HG03354 (cell line): ENCODE measurements around the gene KPNA6.

ENCODE experiments used
- ATAC-seq: cut with Tn5 transposase; IDR thresholded peaks from one replicate; pipeline ENCODE4 v1.9.1; 2021; ENCODE audit warnings: mild to moderate bottlenecking; ENCODE audit not compliant: unreplicated experiment, poor library complexity, severe bottlenecking

Gene KPNA6

DNA sequence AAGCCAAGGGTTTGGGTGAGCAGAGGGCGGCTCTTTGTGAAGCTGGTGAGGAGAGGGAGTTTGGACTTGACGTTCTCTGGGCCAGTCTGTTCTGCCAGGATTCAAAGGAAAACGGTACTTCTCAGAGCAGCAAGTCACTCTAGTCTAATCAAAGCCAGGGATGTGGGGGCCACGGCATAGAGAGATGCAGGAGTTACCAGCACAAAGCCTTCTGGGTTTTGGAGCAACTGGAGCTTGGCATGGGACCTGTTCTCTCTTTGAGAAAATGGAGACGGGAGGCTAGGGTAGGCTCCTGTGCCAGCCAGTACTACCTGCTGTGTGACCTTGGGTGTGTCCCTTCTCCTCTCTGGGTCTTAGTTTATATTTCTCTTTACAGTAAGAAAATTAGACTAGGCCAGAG lies 73.7 kb downstream of the KPNA6 start:
- no peak for ATAC-seq

DNA sequence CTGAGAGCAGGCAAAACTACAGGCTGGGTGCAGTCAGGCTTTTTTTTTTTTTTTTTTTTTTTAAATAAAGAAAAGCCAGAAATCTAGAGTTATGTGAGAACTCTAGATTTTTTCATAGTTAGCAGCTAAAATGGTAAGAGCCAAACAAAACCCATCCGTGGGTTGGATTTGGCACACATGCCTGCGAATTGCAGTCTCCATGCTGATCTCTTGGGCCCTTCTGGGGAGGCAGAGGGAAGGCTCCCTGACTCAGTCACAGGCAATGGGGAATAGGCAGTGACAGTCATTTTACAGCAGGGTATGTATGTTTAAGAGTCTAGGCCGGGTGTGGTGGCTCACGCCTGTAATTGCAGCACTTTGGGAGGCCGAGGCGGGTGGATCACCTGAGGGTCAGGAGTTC lies 74.2 kb downstream of the KPNA6 start:
- ATAC-seq: no peak

DNA sequence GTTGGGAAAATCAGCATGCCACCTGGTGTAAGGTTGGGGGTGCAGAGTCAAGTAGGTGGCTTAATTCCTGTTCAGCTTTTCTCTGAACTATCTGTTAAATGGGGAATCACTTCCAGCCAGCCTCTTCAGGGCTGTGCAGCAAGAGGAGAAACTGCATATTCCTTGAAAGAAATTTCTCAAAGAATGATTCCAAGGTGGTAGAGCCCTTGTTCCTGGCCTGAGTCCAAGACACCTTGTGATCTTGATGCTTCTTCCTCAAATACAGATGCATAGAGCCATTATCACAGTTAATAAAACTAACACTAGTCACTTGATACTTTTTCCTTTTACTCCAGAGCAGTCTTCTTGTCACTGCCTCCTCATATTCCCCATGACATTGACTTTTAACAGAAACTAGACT lies 76.8 kb downstream of the KPNA6 start:
- ATAC-seq: no peak

DNA sequence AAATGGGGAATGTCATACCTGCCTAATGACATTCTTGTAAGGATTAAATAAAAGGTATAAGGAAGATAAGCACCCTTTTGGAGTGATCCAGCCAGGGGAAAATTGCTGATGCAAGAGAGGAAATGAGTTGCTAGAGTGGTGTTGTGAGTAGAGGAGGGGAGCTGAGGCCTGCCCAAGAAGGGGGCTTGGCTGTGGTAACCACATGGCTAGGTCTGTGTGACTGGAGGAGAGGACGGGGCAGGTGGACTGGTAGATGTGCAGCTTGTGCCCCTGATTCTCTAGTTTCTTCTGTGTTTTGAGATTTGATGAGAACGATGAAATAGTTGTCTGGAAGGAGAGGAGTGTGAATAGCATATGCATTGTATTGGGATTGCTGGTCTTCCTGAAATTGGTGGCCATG lies 78.2 kb downstream of the KPNA6 start:
- no peak for ATAC-seq

DNA sequence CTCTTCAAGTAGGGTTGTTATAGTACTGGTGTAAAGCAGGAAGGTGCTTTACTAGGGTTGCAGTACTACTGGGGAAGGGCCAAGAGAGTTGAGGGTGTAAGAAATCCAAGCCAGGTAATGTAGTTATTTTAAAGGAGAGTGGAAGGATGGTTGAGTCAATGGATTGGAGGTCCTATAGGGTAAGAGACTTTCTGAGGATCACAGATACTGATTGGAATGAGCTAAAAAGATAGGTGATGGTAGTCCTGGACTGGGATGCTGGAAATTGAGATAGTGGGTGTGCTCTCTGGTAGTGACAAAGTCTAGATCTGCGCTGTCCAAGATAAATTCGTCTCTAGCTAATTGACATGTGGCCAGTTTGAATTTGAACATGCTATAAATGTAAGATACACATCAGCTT lies 78.6 kb downstream of the KPNA6 start:
- no peak for ATAC-seq

DNA sequence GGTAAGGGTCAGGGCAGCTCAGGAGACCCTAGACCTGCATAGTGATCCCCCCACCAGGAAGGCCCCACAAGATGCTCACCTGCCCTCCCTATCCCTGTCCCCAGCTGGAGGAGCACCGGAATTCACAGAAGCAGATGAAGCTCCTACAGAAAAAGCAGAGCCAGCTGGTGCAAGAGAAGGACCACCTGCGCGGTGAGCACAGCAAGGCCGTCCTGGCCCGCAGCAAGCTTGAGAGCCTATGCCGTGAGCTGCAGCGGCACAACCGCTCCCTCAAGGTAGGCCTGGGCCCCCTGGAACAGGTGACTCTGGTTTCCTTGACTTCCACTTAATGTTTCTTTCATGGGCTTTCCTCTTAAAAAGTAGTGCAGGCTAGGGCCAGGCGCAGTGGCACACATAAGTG lies 80.0 kb downstream of the KPNA6 start:
- no peak for ATAC-seq

DNA sequence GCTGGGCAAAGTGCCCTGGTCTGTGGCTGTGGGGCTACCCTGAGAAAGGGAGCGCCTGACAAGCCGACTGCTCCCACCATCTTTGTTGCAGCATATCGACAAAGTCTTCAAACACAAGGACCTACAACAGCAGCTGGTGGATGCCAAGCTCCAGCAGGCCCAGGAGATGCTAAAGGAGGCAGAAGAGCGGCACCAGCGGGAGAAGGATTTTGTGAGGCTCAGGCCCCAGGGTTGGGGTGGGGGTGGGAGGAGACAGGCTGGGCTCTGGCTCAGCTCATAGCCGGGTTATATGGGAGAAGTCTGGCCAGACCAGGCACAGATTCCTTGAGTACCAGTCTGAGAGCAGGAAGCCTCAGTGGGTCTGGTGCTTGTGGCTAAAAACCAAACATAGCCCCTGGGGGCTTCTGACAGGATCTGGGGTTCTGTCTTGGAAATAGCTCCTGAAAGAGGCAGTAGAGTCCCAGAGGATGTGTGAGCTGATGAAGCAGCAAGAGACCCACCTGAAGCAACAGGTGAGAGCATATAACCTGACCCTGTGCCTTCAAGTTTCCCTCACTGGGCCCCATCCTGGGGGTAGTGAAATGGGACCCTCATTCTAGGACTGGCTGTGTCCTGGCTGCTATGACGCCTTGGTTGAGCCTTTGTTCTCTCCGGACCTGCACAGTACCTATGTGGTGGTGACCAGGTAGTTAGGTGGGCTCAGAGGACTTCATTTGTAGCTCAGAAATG lies 84.5 kb downstream of the KPNA6 start:
- ATAC-seq: no peak

DNA sequence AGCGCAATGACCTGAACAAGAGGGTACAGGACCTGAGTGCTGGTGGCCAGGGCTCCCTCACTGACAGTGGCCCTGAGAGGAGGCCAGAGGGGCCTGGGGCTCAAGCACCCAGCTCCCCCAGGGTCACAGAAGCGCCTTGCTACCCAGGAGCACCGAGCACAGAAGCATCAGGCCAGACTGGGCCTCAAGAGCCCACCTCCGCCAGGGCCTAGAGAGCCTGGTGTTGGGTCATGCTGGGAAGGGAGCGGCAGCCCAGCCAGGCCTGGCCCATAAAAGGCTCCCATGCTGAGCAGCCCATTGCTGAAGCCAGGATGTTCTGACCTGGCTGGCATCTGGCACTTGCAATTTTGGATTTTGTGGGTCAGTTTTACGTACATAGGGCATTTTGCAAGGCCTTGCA lies 87.1 kb downstream of the KPNA6 start:
- no peak for ATAC-seq

DNA sequence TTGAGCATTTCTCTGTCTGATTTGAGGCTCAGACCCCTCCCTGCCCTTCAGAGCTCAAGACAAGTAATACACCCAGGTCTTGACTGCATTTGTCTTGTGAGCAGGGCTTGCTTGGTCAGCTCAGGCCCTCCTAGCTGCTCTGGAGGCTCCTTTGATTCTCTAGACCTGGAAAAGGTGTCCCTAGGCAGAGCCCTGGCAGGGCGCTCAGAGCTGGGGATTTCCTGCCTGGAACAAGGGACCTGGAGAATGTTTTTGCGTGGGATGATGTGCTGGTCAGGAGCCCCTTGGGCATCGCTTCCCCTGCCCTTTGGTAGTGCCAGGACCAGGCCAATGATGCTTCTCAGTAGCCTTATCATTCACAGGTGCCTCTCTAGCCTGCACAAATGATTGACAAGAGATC lies 87.7 kb downstream of the KPNA6 start:
- ATAC-seq: no peak

DNA sequence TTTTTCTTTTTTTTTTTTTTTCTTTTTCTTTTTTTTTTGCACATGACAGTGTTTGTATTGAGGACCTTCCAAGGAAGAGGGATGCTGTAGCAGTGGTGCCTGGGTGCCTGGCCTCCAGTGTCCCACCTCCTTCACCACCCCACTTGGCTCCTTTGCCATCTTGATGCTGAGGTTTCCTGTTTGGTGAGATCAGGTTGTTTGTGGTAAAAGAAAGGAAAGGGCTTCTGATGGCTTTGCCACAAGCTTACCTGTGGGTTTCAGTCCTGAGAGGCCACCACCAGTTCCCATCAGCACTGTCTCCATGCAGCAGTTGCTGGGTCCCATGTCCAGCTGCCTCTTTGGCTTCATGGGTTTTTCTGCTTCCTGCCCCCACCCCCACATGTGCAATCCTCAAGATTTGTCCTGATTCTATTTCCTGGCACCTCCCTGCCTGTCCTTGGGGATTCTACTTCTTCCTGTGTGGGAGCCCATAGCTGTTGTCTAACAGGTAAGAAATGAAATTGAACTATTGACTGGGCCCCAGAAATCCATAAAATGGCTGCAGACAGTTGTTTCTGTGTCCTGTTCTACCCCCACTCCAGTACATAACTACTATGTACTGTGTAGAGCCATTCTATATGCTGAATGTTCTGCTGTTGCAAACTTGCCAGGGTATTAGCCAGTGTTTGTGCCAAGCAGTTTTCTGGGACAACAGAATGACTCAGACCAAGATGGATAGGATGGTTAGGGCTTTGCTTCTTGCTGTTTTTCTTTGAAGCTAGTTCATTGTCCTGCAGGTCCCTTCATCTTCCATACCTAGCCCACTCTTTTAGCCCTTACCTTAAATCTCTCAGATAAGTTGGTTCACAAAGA lies 88.3 kb downstream of the KPNA6 start:
- no peak for ATAC-seq

DNA sequence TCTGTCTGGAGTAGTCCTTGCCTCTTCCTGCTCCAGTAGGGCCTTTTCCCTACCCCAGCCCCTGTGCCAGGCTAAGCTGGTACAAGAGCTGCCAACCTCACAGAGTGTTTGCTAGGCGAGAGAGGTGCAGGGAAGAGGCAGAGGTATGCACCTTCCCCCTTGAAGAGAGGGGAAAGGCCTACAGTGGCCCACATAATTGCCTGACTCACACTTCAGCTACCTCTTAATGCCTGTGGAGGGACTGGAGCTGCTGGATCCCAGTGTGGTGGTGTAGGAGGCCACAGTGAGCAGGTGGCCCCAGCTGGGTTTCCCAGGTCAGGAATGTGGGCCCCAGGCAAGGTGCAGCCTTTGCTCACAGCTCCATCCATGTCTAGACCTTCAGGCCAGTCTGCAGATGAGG lies 89.2 kb downstream of the KPNA6 start:
- no peak for ATAC-seq

DNA sequence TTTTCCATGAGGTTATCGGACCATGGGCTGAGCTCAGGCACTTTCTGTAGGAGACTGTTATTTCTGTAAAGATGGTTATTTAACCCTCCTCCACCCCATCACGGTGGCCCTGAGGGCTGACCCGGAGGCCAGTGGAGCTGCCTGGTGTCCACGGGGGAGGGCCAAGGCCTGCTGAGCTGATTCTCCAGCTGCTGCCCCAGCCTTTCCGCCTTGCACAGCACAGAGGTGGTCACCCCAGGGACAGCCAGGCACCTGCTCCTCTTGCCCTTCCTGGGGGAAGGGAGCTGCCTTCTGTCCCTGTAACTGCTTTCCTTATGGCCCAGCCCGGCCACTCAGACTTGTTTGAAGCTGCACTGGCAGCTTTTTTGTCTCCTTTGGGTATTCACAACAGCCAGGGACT lies 90.0 kb downstream of the KPNA6 start:
- no peak for ATAC-seq

DNA sequence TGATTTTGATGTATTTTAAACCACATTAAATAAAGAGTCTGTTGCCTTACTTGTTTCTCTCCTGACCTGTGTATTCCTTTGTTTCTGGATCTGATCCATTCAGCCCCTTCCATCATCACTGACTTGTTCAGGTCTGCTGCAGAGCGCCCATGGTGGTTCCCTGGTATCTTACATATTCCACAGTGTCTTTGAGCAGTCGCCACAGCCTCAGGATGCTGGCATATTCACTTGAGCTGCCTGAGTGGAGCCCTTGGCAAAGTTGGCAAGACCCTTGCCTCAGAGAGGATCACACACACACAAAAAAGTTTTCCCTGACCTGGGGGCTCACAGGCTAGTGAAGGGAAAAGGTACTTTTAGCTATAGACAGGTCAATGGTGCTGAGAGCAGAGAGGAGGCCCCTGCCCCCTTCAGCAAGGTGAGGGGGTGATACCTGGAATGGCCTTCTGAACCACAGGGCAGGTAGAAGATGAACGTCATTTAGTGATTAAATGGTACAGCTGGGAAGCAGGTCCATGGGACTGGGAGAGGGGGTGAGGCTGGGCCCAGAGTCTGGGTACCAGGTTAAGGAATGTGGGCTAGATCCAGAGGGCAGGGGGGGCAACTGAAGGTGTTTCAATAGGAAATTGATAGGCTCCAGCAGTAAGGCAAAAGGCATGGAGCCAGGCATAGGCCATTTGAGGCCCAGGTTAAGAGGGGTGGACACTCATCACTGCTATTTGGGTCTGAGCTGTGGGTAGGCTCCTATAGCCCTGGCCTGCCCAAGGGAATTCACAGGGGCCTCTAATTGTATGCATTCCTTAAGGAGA lies 90.6 kb downstream of the KPNA6 start:
- ATAC-seq: no peak

DNA sequence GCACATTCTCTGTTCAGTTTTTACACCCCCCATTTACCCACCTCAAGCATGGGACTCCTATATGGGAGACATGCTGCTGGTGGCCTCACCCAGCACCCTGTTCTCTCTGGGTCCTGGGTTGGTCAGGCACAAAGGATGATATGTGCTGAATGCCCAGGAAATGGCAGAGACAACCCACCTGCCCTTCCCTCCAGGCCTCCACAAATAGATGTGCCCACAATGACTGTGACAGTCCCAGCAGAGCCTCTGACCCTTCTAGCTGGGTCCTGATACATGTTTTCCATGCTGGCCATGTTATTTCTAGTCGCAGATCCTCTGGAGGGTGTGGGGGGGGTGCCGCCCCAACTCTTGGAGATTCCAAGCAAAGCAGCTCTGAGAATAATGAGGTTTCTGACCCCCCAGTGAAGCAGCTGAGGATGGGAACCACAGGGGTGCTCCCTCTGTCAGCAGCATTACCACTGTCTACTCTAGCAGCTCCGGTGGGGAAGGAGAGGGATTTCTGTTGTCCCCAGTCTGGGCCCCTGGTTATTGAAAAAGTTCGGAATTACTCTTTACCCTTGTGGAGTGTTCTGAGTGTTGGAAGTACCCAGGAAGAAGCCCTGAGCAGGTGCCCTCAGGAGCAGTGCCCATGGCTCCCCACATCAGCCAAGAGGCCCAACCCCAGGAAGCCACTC lies 91.3 kb downstream of the KPNA6 start:
- ATAC-seq: no peak

DNA sequence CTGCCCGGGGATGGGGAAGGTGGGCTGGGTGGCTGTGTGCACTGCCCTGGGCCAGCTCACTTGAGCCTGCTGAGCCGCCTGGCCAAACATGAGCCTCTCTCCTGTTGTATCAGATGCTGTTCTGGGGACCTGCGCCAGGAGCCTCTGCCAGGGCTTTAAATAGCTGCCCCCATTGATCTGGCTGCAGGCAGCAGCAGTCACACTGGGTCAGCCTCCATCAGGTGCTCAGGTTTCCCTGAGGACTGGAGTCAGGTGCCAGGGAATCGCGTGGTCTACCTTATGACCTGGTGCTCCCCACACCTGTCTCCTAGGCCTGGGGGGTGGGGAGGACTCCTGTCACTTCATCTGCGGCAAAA lies 91.8 kb downstream of the KPNA6 start:
- ATAC-seq: no peak

DNA sequence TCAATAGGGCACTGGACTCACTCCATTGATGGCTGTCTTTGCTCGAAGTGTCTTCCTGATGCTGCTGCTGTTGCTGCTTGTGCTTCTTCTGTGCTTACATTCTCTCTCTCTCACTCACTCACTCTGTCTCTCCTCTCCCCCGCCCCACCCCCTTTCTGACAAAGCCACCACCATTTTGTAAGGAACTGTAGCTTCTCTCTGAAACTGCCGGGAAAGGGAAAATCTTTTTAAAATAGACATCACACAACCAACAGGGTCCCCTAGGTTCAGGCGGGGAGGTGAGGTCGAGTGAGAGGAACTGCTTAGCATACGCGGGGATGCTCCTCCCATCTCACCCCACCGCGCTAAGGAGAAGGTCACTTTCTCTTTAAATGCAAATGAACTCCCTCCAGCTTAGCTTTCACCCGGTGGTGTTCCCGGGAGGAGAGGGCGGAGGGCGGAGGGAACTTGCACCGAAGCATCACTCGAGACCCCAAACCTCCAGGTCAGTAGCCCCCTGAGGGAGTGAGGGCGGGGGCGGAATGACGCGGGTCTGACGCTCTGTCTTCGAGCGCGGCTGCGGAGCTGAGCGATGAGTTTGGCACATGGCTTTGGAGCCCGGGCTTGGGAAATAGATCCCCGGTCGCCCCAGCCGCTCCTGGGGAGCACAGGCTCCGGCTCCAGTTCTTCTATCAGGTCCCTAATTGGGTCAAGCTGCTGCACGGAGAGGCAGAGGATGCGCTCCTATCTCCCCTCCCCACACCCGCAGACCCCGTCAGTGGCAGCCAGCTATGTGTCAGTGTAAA lies 92.6 kb downstream of the KPNA6 start, which contains the start of gene CCDC28B:
CCDC28B (plus strand) TSS at position 370 of the 785 bp plus-strand sequence. CDS start 1,341 bp downstream, outside the sequence.
- no peak for ATAC-seq

DNA sequence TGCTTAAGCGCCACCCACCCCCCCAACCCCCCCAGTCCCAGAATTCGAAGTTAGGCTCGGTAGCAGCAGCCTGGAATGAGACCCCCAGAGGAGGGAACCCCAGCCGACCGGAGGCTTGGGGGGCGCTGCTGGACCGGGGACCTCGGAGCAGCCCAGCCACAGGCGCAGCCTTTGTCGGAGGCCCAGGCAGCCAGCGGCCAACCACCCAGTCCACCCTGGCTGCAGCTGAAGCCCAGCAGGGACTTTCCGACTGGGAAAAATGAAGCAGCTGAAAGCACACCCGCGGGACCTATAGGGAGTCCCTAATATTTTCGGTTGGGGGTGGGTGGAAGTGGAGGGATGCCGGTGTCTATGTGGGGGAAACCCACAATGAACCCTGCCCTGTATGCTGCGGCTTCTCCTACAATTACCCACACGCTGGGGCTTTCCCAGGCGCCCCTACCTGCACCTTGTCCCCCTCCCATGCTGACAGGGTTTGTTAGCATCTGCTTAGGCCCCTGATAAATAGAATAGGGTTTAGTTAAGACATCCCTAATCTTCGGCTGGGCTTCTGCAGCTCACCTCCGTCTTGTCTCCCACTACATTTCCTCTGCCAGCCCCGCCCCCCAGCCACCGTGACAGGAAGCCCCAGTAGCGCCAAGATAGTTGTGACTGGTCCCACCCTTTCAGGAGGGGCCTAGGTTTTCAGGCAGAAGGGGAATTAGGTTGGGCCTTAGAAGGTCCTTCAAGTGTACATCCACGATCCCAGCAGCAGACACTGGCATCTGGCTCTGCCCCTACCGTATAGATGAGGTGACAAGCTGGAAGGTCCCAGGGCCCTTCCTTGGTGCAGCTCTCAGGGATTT lies 93.4 kb downstream of the KPNA6 start:
- ATAC-seq: peak; percentile 35

DNA sequence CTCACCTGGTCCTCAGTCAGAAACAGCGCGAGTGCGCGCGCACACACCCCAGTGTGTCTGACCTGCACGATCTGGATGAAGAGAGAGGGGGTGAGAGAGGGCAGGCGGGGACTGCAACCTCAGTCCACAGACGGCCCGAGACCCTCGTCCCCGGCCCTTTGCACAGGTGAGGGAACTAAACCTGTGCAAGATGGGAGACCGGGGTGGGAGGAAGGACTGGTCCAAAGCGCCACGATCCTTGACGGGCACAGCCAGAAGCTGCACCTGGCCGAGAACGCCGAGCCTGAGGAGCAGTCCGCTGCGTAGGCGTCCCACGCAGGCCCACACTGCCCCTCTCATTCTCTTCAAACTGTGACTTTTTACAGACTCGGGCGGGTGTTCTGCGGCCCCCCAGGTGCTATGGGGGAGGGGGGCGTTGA lies 97.1 kb downstream of the KPNA6 start:
- no peak for ATAC-seq
